Mesothelial cell of epicardium (in vitro differentiated cells): ENCODE results near the gene BEND6. TPM values are rescaled to one million over a fixed set of nuclear protein-coding genes. Genes with fewer than 3 reads are reported as not detected.

Experiments
- DNase-seq, 2 experiments: peaks; one replicate each; pipeline ENCODE4 v3.0.0; 2021; ENCODE audit warnings: low spot score in 2 of 2; ENCODE audit not compliant: unreplicated experiment in 2 of 2
- H3K27ac Mint-ChIP-seq: 2 replicates; pipeline ENCODE4 v1.8.0; 2021; ENCODE audit warnings: mixed read lengths
- H3K27me3 Mint-ChIP-seq: 2 replicates; pipeline ENCODE4 v1.8.0; 2021; ENCODE audit warnings: low read depth, mixed read lengths
- H3K36me3 Mint-ChIP-seq: 2 replicates; pipeline ENCODE4 v1.8.0; 2021; ENCODE audit warnings: mixed read lengths
- H3K4me1 Mint-ChIP-seq: 2 replicates; pipeline ENCODE4 v1.8.0; 2021; ENCODE audit warnings: mixed read lengths
- H3K4me3 Mint-ChIP-seq: 2 replicates; pipeline ENCODE4 v1.8.0; 2021; ENCODE audit warnings: mild to moderate bottlenecking, moderate library complexity, mixed read lengths
- H3K9me3 Mint-ChIP-seq: 2 replicates; pipeline ENCODE4 v1.8.0; 2021; ENCODE audit warnings: mixed read lengths
- CTCF ChIP-seq: fragments of 200-600 bp; sonication (generic); IDR thresholded peaks from one replicate; pipeline ENCODE4 v1.5.0; 2021; ENCODE audit warnings: antibody characterized with exemption; ENCODE audit not compliant: unreplicated experiment
- total RNA-seq: library from RNA; stranded (reverse); gene quantifications from 3 replicates; pipeline ENCODE4 v1.2.1, GENCODE V29; 2021

Gene BEND6
- total RNA-seq, 1 donor from 2014 or later, result 7.6 TPM

GRCh38 chr6:57072108-57072507, 117.2 kb downstream of the BEND6 start:
- no peak for DNase-seq
- peaks cover 17% of the 10 kb centered on the region for H3K36me3 Mint-ChIP-seq
- H3K4me3 Mint-ChIP-seq, result no peak overlapping the region
- no peak overlapping the region for H3K27ac Mint-ChIP-seq
- TF ChIP-seq CTCF, result no peak
- H3K4me1 Mint-ChIP-seq, result no peaks in the 10 kb centered on the region
- H3K27me3 Mint-ChIP-seq, result no peaks in the 10 kb centered on the region
- peaks cover 15% of the 10 kb centered on the region for H3K9me3 Mint-ChIP-seq

- TF ChIP-seq CTCF, result no peak
- H3K36me3 Mint-ChIP-seq, result peaks cover 25% of the 10 kb centered on the region
- no peaks in the 10 kb centered on the region for H3K27me3 Mint-ChIP-seq
- peaks cover 26% of the 10 kb centered on the region for H3K9me3 Mint-ChIP-seq
- no peaks in the 10 kb centered on the region for H3K4me1 Mint-ChIP-seq
- no peak overlapping the region for H3K4me3 Mint-ChIP-seq
- no peak for DNase-seq
- no peak overlapping the region for H3K27ac Mint-ChIP-seq
These were observed 119.5 kb downstream of the BEND6 start for GRCh38 chr6:57074383-57074782.

GRCh38 chr6:57075092-57075491, 120.2 kb downstream of the BEND6 start:
- H3K27ac Mint-ChIP-seq, result no peak overlapping the region
- peaks cover 27% of the 10 kb centered on the region for H3K9me3 Mint-ChIP-seq
- peaks cover 22% of the 10 kb centered on the region for H3K36me3 Mint-ChIP-seq
- no peak for DNase-seq
- H3K4me1 Mint-ChIP-seq, result no peaks in the 10 kb centered on the region
- no peak for TF ChIP-seq CTCF
- no peak overlapping the region for H3K4me3 Mint-ChIP-seq
- H3K27me3 Mint-ChIP-seq, result no peaks in the 10 kb centered on the region

Other genes starting within 250 kb of the BEND6 start
- gene KIAA1586, start 91.6 kb downstream of the BEND6 start, total RNA-seq, result 26.2 to 29.8 TPM (median 27.6 TPM) in 3 replicates
- gene ZNF451, start 135.1 kb downstream of the BEND6 start, total RNA-seq, result 79.9 to 93.8 TPM (median 87.2 TPM) in 3 replicates
- 4.5 to 5.4 TPM (median 5.0 TPM) in 3 replicates for gene BAG2, start 217.2 kb downstream of the BEND6 start, total RNA-seq